Lung (tissue), 12 donors: Measurements from ENCODE around the gene CDK11B. TPM values are rescaled to one million over a fixed set of nuclear protein-coding genes. Genes with fewer than 3 reads are reported as not detected.
"Not testable (repeated sequence)": the region's sequence is repeated elsewhere in the genome, so short reads cannot be mapped to it uniquely, and the experiment has no call there.

ENCODE experiments used
- ATAC-seq: fragments of 200-7000 bp; cut with Tn5 transposase; one replicate; pipeline ENCODE4 v1.9.1; 2020; ENCODE audit warnings: moderate number of reproducible peaks; ENCODE audit not compliant: insufficient read depth, low FRiP score
- DNase-seq, 3 donors: peaks; one replicate each; pipeline ENCODE4 v3.0.0-alpha.2; 2013 to 2017
- H3K27ac ChIP-seq, 2 donors: one replicate each; pipeline ENCODE4 v1.5.1; 2013; ENCODE audit warnings: mild to moderate bottlenecking in 2 of 2, moderate library complexity in 2 of 2, control low read depth in 1 of 2, inconsistent platforms in 1 of 2, low read depth in 1 of 2, low read length in 1 of 2
- H3K27me3 ChIP-seq, 3 donors: one replicate each; pipeline ENCODE4 v1.5.1; 2013; ENCODE audit warnings: low read length in 2 of 3; ENCODE audit not compliant: control insufficient read depth in 3 of 3, insufficient read depth in 3 of 3
- H3K36me3 ChIP-seq, 4 donors: one replicate each; pipeline ENCODE4 v1.5.1; 2013; ENCODE audit warnings: low read length in 4 of 4, mild to moderate bottlenecking in 1 of 4, moderate library complexity in 1 of 4; ENCODE audit not compliant: control insufficient read depth in 4 of 4, insufficient read depth in 4 of 4
- H3K4me1 ChIP-seq, 5 donors: one replicate each; pipeline ENCODE4 v1.5.1; 2013; ENCODE audit warnings: low read length in 5 of 5, mild to moderate bottlenecking in 2 of 5, moderate library complexity in 1 of 5; ENCODE audit not compliant: control insufficient read depth in 5 of 5, insufficient read depth in 5 of 5
- H3K4me3 ChIP-seq: one replicate; pipeline ENCODE4 v1.5.1; 2013; ENCODE audit warnings: mild to moderate bottlenecking, control low read depth, moderate library complexity
- H3K9ac ChIP-seq, 2 donors: one replicate each; pipeline ENCODE4 v1.5.1; 2013; ENCODE audit warnings: low read length in 2 of 2, control low read depth in 1 of 2; ENCODE audit not compliant: insufficient read depth in 1 of 2
- H3K9me3 ChIP-seq, 4 donors: one replicate each; pipeline ENCODE4 v1.5.1; 2013; ENCODE audit warnings: low read length in 3 of 4, mild to moderate bottlenecking in 1 of 4, moderate library complexity in 1 of 4; ENCODE audit not compliant: control insufficient read depth in 4 of 4, insufficient read depth in 3 of 4
- WGBS, 2 donors: extraction: QIAGEN DNeasy Blood & Tissue Kit; methylation state at CpG; one replicate each; pipeline ENCODE4 v1.1.7; 2013; 5-methylcytosine and 5-hydroxymethylcytosine counted together
- polyA plus RNA-seq, 2 donors: library from polyadenylated mRNA; stranded (reverse); fragments of 200-250 nt; gene quantifications; one replicate each; pipeline ENCODE4 v1.2.1, GENCODE V29; 2013
- total RNA-seq, 2 donors: library from RNA; depleted of rRNA in 1 of 2; stranded (reverse); fragments of >200 nt in 1 of 2; gene quantifications; one replicate each; pipeline ENCODE4 v1.2.1, GENCODE V29; 2014 to 2021
- TF ChIP-seq, protein P1 (sequence below): IDR thresholded peaks from 2 replicates; pipeline ENCODE4 v1.5.1; 2012; ENCODE audit warnings: mild to moderate bottlenecking; ENCODE audit errors: control extremely low read depth, extremely low read depth
- donor health status: control.
- donor health status: control.
- donor health status: Bipolar disorder and iron deficiency.
- donor health status: healthy.
- donor health status: DM: yes; HTN: yes; CAD: no.

CDK11B gene
- total and polyA plus RNA-seq, 4 donors, result 15.7 to 39.6 (median 24.2) TPM

DNA sequence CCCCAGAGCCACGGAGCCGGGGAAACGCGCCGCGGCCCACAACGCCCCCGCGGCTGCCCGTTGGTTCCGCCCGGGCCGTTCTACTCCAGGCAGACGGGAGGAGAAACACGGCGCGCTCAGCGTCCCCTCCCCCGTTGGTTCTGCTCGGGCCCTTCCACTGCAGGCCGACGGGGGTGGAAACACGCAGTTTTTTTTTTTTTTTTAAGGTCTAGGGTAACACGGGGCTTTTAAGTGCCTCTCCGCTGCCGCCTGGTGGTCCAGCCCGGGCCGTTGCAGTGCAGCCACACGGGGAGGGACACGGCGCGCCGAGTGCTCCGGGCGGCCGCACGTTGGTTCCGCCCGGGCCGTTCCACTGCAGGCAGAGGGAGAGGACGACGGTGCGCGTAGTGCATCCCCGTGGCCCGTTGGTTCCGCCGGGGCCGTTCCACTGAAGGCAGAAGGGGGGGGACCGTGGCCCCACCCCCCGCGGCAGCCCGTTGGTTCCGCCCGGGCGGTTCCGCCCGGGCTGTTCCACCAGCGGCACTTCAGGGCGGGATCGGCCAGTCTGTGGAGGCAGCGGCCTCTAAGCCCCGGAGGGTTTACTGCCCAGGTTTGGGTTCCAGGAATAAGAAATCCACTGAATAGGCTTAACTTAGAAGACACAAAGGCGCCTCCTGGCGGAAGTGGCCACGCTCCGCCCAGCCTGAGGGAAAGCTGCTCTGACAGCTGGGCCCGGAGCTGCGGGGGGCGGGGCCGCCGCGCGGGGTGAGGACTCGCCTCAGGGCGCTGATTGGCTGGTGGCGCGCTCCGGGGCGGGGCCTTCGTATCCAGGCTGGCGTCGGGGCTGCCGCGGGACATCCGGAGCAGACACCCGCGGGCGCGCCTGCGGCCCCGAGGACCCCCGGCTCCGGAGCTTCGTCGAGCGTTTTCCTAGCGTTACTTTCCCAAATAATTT is 34.2 kb upstream of the CDK11B start, which contains the start of gene SLC35E2B:
Gene SLC35E2B (minus strand): TSS at position 82 of the 934 bp plus-strand sequence. CDS start 16,096 bp downstream, outside the sequence.
- DNase-seq (peak; percentile 88 to 96 (median 93)), ATAC-seq (peak; percentile 90)
- WGBS, 2 donors, result 0% methylated on average over 12 to 23 of the region's 98 CpGs
- H3K27me3 ChIP-seq, H3K36me3 ChIP-seq, H3K4me1 ChIP-seq, H3K9me3 ChIP-seq: not testable (repeated sequence)
- Histone ChIP-seq H3K9ac (peak within 1 kb of the TSS in 1 of 2 donors; percentile 16), H3K27ac (peak within 1 kb of the TSS; percentile 73 to 85), H3K4me3 (peak within 1 kb of the TSS; percentile 28)

DNA sequence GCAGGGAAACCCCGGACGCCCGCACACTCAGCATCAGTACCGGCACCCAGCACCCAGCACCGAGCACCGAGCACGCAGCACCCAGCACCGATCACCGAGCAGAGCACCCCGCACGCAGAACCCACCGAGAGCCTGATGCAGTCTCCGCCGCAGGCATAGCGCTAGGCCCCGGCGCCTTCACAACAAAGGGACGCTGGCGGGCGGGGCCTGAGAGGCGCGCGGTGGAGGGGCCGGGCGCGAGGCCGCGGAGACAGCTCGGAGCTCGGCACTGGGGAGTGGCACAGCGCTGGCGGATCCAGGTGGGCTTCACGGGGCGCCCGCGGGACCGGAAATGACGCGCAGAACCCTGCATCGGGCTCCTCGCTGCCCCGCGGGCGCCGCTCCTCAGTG is 33.5 kb upstream of the CDK11B start:
- ATAC-seq (peak; percentile 75), DNase-seq (peak; percentile 48 to 80 (median 50))
- H3K9me3 ChIP-seq, result not testable (repeated sequence)

DNA sequence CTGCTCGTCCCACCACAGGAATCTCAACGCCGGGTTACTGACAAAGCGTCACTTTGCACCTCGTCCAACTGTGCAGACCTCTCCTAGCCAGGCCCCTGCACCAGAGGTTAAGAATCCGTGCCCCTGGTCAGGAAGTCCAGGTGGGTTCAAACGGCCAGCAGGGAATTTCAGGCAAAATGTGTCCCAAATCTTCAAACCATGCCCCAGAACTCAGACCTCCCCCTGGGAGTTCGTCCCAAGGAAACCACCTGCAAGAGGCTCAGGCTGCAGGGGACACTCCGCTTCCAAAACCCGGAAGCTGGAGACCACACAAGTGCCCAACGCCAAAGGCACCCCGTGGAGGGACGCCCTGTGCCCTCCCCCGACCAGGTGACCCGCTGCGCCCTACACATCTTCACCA is 32.6 kb upstream of the CDK11B start:
- H3K4me3 ChIP-seq, H3K27me3 ChIP-seq, ATAC-seq, H3K27ac ChIP-seq, H3K9me3 ChIP-seq, DNase-seq, H3K9ac ChIP-seq, H3K36me3 ChIP-seq, H3K4me1 ChIP-seq: not testable (repeated sequence)
- whole genome bisulfite sequencing, 2 donors, result 0 to 1% methylated on average over 2 to 4 of the region's 16 CpGs

More for the DNA sequence above, 33.5 kb upstream of the CDK11B start:
- not testable (repeated sequence) for H3K27me3 ChIP-seq, H3K4me1 ChIP-seq, H3K36me3 ChIP-seq
- 0 to 1% methylated on average over 20 to 31 of the region's 45 CpGs for WGBS, 2 donors
- Histone ChIP-seq H3K4me3 (peak overlapping the region; percentile 28), H3K9ac (peak overlapping the region in 1 of 2 donors; percentile 16), H3K27ac (peak overlapping the region; percentile 73 to 85)

DNA sequence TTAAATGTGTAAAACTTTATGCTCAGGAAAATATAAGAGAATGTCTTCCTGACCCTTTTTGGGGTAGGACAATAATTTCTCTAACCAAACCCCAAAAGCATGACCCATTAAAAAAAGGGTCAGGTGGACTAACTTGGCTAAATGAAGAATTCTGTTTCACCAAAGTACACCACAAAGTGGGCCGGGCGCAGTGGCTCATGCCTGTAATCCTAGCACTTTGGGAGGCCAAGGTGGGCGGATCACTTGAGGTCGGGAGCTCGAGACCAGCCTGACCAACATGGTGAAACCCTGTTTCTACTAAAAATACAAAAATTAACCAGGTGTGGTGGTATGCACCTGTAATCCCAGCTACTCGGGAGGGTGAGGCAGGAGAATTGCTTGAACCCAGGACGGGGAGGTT is 30.7 kb upstream of the CDK11B start:
- not testable (repeated sequence) for ATAC-seq, H3K27ac ChIP-seq

DNA sequence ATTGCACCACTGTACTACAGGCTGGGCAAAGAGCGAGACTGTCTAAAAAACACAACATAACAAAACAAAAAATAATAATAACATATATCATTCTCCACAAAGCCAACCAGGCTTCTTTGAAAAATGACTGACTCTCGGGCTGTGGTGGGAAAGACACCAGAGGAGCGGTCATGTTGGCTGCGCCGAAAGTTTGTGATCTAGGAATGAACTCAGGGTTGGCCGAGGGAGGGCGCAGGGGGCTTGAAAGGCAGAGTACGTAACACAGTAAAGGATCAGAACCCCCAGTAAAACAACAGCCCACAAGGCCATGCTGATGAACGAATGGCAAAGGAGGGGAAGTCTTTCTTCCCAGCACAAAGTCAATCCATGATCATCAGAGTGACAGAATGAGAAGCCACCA is 29.0 kb upstream of the CDK11B start:
- Histone ChIP-seq H3K27ac (peak overlapping the region in 1 of 2 donors; percentile 15), H3K9ac (no peak overlapping the region), H3K4me1 (peaks cover 0 to 12% (median 0%) of the 10 kb centered on the region in 5 donors), H3K36me3 (peaks cover 0 to 7% (median 4%) of the 10 kb centered on the region in 4 donors), H3K9me3 (no peaks in the 10 kb centered on the region), H3K27me3 (no peaks in the 10 kb centered on the region), H3K4me3 (no peak overlapping the region)
- ATAC-seq (no peak), DNase-seq (no peak)
- 85 to 96% methylated on average over 9 of the region's 9 CpGs for WGBS, 2 donors
- TF ChIP-seq, protein P1, sequence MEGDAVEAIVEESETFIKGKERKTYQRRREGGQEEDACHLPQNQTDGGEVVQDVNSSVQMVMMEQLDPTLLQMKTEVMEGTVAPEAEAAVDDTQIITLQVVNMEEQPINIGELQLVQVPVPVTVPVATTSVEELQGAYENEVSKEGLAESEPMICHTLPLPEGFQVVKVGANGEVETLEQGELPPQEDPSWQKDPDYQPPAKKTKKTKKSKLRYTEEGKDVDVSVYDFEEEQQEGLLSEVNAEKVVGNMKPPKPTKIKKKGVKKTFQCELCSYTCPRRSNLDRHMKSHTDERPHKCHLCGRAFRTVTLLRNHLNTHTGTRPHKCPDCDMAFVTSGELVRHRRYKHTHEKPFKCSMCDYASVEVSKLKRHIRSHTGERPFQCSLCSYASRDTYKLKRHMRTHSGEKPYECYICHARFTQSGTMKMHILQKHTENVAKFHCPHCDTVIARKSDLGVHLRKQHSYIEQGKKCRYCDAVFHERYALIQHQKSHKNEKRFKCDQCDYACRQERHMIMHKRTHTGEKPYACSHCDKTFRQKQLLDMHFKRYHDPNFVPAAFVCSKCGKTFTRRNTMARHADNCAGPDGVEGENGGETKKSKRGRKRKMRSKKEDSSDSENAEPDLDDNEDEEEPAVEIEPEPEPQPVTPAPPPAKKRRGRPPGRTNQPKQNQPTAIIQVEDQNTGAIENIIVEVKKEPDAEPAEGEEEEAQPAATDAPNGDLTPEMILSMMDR, result no peak

More for the DNA sequence above, 30.7 kb upstream of the CDK11B start:
- H3K9ac ChIP-seq, DNase-seq, H3K27me3 ChIP-seq, H3K9me3 ChIP-seq, H3K4me3 ChIP-seq, H3K36me3 ChIP-seq, H3K4me1 ChIP-seq: not testable (repeated sequence)
- 90 to 94% methylated on average over 5 to 6 of the region's 7 CpGs for WGBS, 2 donors
